ENCODE data around the gene SLC1A6. TPM values are rescaled to one million over a fixed set of nuclear protein-coding genes. Genes with fewer than 3 reads are reported as not detected.

SLC1A6 gene
- total RNA-seq, 1 donor = not detected

DNA sequence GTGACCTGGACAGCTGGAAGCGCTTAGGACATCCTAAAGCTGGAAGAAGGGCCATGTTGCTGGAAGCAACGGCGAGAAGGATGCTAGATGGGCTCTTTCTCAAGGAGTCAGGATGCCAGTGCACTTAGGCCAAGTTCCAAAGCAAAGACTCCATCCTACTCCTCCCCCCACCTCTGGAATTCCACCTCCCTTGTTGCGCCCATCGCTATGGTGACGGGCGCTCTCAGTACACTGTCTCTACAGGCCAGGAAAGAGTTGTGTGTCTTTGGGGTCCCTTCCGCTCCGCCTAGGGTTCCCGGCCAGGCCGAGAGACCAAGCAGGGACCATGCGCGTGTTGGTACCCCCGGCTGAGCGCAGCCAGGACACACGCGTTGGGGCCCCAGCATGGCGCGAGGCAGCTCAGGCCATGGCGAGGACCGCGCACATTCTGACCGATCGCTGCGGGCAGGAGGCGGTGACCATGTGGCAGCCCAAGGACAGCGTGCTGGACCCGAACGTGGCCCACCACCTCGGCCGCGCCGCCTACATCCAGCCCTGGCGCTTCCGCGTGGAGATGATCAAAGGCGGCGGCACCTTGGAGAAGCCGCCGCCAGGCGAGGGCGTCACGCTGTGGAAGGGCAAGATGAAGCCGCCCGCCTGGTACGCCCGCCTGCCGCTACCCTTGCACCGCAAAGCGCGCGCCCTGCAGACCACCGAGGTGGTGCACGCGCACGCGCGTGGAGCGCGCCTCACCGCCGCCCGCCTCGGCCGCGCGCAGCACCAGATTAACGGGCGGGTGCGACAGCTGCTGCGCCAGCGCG lies 31.0 kb upstream of the SLC1A6 start:
- H3K4me2 ChIP-seq (ENCODE audit: insufficient read depth, low read length) = no peak overlapping the region

GRCh38 chr19:15008308-15008707 lies 28.6 kb upstream of the SLC1A6 start:
- H4K20me1 ChIP-seq (ENCODE audit: insufficient read depth, low read length) = no peaks in the 10 kb centered on the region
- H3K9me3 ChIP-seq (ENCODE audit: low read depth, low read length) = no peaks in the 10 kb centered on the region
- TF ChIP-seq CTCF (IDR thresholded peaks at IDR 0.05; ENCODE audit: extremely low read depth, low read depth, low read length) = no peak
- no peaks in the 10 kb centered on the region for H3K4me1 ChIP-seq (ENCODE audit: insufficient read depth, low read length)
- no peaks in the 10 kb centered on the region for H3K79me2 ChIP-seq (ENCODE audit: insufficient read depth, low read length)
- no peak overlapping the region for H3K4me2 ChIP-seq (ENCODE audit: insufficient read depth, low read length)
- H3K27ac ChIP-seq (ENCODE audit: low read depth, low read length) = no peak overlapping the region
- H3K27me3 ChIP-seq (ENCODE audit: insufficient read depth, low read length) = no peaks in the 10 kb centered on the region
- DNase-seq (ENCODE audit: insufficient read length, low spot score, missing footprints) = no peak
- no peak overlapping the region for H2AFZ ChIP-seq (ENCODE audit: low read length)
- no peak overlapping the region for H3K4me3 ChIP-seq (ENCODE audit: insufficient read depth, low read length)
- H3K36me3 ChIP-seq (ENCODE audit: insufficient read depth, low read length) = no peaks in the 10 kb centered on the region

More for the DNA sequence above, 31.0 kb upstream of the SLC1A6 start:
- DNase-seq (ENCODE audit: insufficient read length, low spot score, missing footprints) = no peak
- Histone ChIP-seq H3K36me3 (ENCODE audit: insufficient read depth, low read length) (no peaks in the 10 kb centered on the region), H2AFZ (ENCODE audit: low read length) (no peak overlapping the region), H3K4me1 (ENCODE audit: insufficient read depth, low read length) (no peaks in the 10 kb centered on the region), H4K20me1 (ENCODE audit: insufficient read depth, low read length) (no peaks in the 10 kb centered on the region), H3K27me3 (ENCODE audit: insufficient read depth, low read length) (no peaks in the 10 kb centered on the region), H3K79me2 (ENCODE audit: insufficient read depth, low read length) (no peaks in the 10 kb centered on the region), H3K27ac (ENCODE audit: low read depth, low read length) (no peak overlapping the region), H3K4me3 (ENCODE audit: insufficient read depth, low read length) (no peak overlapping the region), H3K9me3 (ENCODE audit: low read depth, low read length) (no peaks in the 10 kb centered on the region)
- no peak for TF ChIP-seq CTCF (IDR thresholded peaks at IDR 0.05; ENCODE audit: extremely low read depth, low read depth, low read length)

- Histone ChIP-seq H3K79me2 (ENCODE audit: insufficient read depth, low read length) (no peaks in the 10 kb centered on the region), H3K4me2 (ENCODE audit: insufficient read depth, low read length) (no peak overlapping the region), H3K36me3 (ENCODE audit: insufficient read depth, low read length) (no peaks in the 10 kb centered on the region), H3K4me3 (ENCODE audit: insufficient read depth, low read length) (no peak overlapping the region), H3K9me3 (ENCODE audit: low read depth, low read length) (no peaks in the 10 kb centered on the region), H2AFZ (ENCODE audit: low read length) (no peak overlapping the region), H3K4me1 (ENCODE audit: insufficient read depth, low read length) (no peaks in the 10 kb centered on the region), H3K27ac (ENCODE audit: low read depth, low read length) (no peak overlapping the region), H3K27me3 (ENCODE audit: insufficient read depth, low read length) (no peaks in the 10 kb centered on the region), H4K20me1 (ENCODE audit: insufficient read depth, low read length) (no peaks in the 10 kb centered on the region)
- no peak for TF ChIP-seq CTCF (IDR thresholded peaks at IDR 0.05; ENCODE audit: extremely low read depth, low read depth, low read length)
- DNase-seq (ENCODE audit: insufficient read length, low spot score, missing footprints) = no peak
These were observed 18.3 kb upstream of the SLC1A6 start for GRCh38 chr19:14997981-14998380.

DNA sequence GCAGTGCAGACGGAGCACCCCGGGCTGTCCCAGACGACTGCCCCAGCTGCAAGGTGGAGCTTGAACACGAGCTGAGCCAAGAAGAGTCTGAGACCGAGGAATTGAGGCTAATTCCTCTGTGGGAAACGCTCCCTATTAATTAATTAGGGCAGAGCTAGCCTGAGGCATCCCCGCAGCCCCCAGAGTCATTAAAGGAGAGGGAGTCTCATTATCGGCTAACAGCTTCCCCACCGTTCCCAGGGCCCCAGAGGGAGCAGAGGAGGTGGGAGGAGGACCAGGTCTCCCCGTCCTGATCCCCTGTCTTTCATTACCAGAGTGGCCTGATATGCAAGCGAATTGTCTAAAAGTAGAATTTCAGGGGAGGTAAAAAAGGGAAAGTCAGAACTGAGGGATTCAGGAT lies 13.1 kb upstream of the SLC1A6 start:
- Histone ChIP-seq H2AFZ (ENCODE audit: low read length) (no peak overlapping the region), H3K79me2 (ENCODE audit: insufficient read depth, low read length) (no peaks in the 10 kb centered on the region), H3K36me3 (ENCODE audit: insufficient read depth, low read length) (no peaks in the 10 kb centered on the region), H3K9me3 (ENCODE audit: low read depth, low read length) (no peaks in the 10 kb centered on the region), H4K20me1 (ENCODE audit: insufficient read depth, low read length) (no peaks in the 10 kb centered on the region), H3K4me1 (ENCODE audit: insufficient read depth, low read length) (no peaks in the 10 kb centered on the region), H3K4me2 (ENCODE audit: insufficient read depth, low read length) (no peak overlapping the region), H3K27me3 (ENCODE audit: insufficient read depth, low read length) (no peaks in the 10 kb centered on the region), H3K27ac (ENCODE audit: low read depth, low read length) (no peak overlapping the region), H3K4me3 (ENCODE audit: insufficient read depth, low read length) (no peak overlapping the region)
- no peak for TF ChIP-seq CTCF (IDR thresholded peaks at IDR 0.05; ENCODE audit: extremely low read depth, low read depth, low read length)
- DNase-seq (ENCODE audit: insufficient read length, low spot score, missing footprints) = no peak

All from osteoblast (primary cell).